ENCODE data around the gene DNASE1. TPM values are rescaled to one million over a fixed set of nuclear protein-coding genes. Genes with fewer than 3 reads are reported as not detected.

Gene DNASE1
- total RNA-seq, 1 donor from 2014 or later: 22.8 TPM

DNA sequence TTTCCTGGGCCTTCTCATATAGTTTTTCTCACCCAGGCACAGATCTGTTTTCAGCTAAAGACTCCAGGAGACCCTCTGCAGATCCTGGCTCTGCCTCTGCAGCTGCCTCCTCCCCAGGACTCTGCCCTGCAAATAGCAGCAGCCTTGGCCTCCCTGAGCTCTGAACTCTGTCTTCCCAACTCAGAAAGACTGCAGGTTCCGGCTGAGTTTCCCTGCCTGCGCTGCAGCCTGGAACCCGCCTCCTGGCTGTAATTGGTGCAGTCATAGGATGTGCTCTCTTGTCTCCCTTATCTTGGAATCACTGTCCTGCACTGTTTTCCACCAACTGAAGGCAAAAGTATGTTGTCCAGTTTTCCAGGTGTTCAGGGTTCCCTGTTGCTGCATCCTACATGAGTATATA is 14.3 kb upstream of the DNASE1 start:
- Histone ChIP-seq H3K4me3 (no peak overlapping the region), H3K4me2 (no peak overlapping the region), H2AFZ (replicated peaks) (no peak overlapping the region), H3K9ac (no peak overlapping the region), H4K20me1 (ENCODE audit: low read depth) (peaks cover 6% of the 10 kb centered on the region), H3K27ac (no peak overlapping the region), H3K27me3 (no peaks in the 10 kb centered on the region), H3K4me1 (peaks cover 12% of the 10 kb centered on the region), H3K79me2 (ENCODE audit: low read depth) (peaks cover 5% of the 10 kb centered on the region), H3K9me3 (ENCODE audit: low read depth) (no peaks in the 10 kb centered on the region), H3F3A (ENCODE audit: low read depth) (peaks cover 13% of the 10 kb centered on the region), H3K36me3 (no peaks in the 10 kb centered on the region)
- Mint-ChIP-seq H3K36me3 (peaks cover 8% of the 10 kb centered on the region), H3K4me1 (peaks cover 42% of the 10 kb centered on the region), H3K9me3 (peaks cover 5% of the 10 kb centered on the region), H3K27ac (peak overlapping the region; percentile 87), H3K4me3 (no peak overlapping the region), H3K27me3 (ENCODE audit: insufficient read depth, low read depth) (peaks cover 6% of the 10 kb centered on the region)
- DNase-seq (ENCODE audit: low spot score): no peak
- TF ChIP-seq EZH2 (IDR thresholded peaks at IDR 0.05) (no peak), CTCF (IDR thresholded peaks at IDR 0.05) (no peak), EZH2phosphoT487 (IDR thresholded peaks at IDR 0.05) (no peak)

- Histone ChIP-seq H3K36me3 (no peaks in the 10 kb centered on the region), H3K9ac (no peak overlapping the region), H2AFZ (replicated peaks) (no peak overlapping the region), H3K79me2 (ENCODE audit: low read depth) (peaks cover 5% of the 10 kb centered on the region), H3K4me3 (no peak overlapping the region), H3F3A (ENCODE audit: low read depth) (peaks cover 20% of the 10 kb centered on the region), H3K27ac (no peak overlapping the region), H4K20me1 (ENCODE audit: low read depth) (peaks cover 12% of the 10 kb centered on the region), H3K4me2 (no peak overlapping the region), H3K9me3 (ENCODE audit: low read depth) (no peaks in the 10 kb centered on the region), H3K4me1 (peaks cover 19% of the 10 kb centered on the region), H3K27me3 (no peaks in the 10 kb centered on the region)
- no peak for TF ChIP-seq CTCF (IDR thresholded peaks at IDR 0.05)
- TF ChIP-seq EZH2phosphoT487 (IDR thresholded peaks at IDR 0.05): no peak
- TF ChIP-seq EZH2 (IDR thresholded peaks at IDR 0.05): no peak
- Mint-ChIP-seq H3K9me3 (peaks cover 4% of the 10 kb centered on the region), H3K4me3 (no peak overlapping the region), H3K36me3 (peaks cover 8% of the 10 kb centered on the region), H3K4me1 (peaks cover 49% of the 10 kb centered on the region), H3K27ac (no peak overlapping the region), H3K27me3 (ENCODE audit: insufficient read depth, low read depth) (peaks cover 6% of the 10 kb centered on the region)
- DNase-seq (ENCODE audit: low spot score): no peak
These were observed 13.6 kb upstream of the DNASE1 start for GRCh38 chr16:3640632-3641501.

DNA sequence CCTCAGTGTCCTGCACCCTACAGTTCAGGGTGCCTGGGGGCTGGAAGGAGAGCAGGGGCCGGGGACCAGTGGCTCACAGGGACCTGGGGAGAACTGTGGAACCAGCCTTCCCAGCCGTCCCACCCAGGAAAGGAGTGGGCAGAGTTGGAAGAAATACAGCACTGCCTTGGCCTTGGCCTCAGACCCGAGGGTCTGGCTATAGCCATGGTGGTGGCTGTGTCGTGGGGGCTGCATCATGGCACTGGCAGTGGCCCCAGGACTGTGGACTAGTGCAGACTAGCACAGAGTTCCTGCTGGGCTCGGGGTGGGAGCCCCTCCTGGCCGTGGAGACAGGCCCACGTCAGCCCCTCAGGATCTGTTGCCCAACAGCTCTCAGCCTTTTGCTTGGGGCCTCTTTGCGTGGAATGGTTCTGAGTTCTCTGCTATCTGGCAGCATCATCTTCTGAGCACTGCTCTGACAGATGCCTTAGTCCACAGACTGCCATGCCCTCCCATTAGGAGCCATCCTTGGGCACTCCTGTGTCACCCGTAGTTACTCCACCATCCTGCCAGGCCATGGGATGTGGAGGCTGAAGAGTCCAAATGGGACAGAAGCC is 12.6 kb upstream of the DNASE1 start:
- Histone ChIP-seq H3K27me3 (no peaks in the 10 kb centered on the region), H3K9ac (no peak overlapping the region), H3K27ac (no peak overlapping the region), H2AFZ (replicated peaks) (no peak overlapping the region), H3K4me2 (no peak overlapping the region), H3K4me1 (peaks cover 29% of the 10 kb centered on the region), H3K4me3 (no peak overlapping the region), H3F3A (ENCODE audit: low read depth) (peaks cover 27% of the 10 kb centered on the region), H3K79me2 (ENCODE audit: low read depth) (peaks cover 5% of the 10 kb centered on the region), H3K9me3 (ENCODE audit: low read depth) (no peaks in the 10 kb centered on the region), H4K20me1 (ENCODE audit: low read depth) (peaks cover 18% of the 10 kb centered on the region), H3K36me3 (no peaks in the 10 kb centered on the region)
- no peak overlapping the region for H3K4me3 Mint-ChIP-seq
- peaks cover 2% of the 10 kb centered on the region for H3K9me3 Mint-ChIP-seq
- TF ChIP-seq EZH2phosphoT487 (IDR thresholded peaks at IDR 0.05) (no peak), EZH2 (IDR thresholded peaks at IDR 0.05) (no peak), CTCF (IDR thresholded peaks at IDR 0.05) (no peak)
- H3K27ac Mint-ChIP-seq: no peak overlapping the region
- no peak for DNase-seq (ENCODE audit: low spot score)
- H3K4me1 Mint-ChIP-seq: peaks cover 59% of the 10 kb centered on the region
- peaks cover 12% of the 10 kb centered on the region for H3K27me3 Mint-ChIP-seq (ENCODE audit: insufficient read depth, low read depth)
- peaks cover 8% of the 10 kb centered on the region for H3K36me3 Mint-ChIP-seq

All from neural progenitor cell (in vitro differentiated cells).